ENCODE results near the gene MEPCE. TPM values are rescaled to one million over a fixed set of nuclear protein-coding genes. Genes with fewer than 3 reads are reported as not detected.

Gene MEPCE
- total and polyA plus RNA-seq, 2 of the 8 experiments (the other 6 are each of a cell fraction or from before 2014, with no cell fraction given) = 22.8 to 48.8 TPM

GRCh38 chr7:100465702-100466311 is 36.2 kb downstream of the MEPCE start (continued):
- peak; percentile 44; the same call in 1 of the 2 replicates for TF ChIP-seq GABPA (IDR thresholded peaks at IDR 0.05; ENCODE audit: borderline replicate concordance, insufficient read depth, low read length)

All from H1 (cell line).